HEK293T (cell line): ENCODE data around the gene DEPDC1B.
"Not testable (repeated sequence)": the region's sequence is repeated elsewhere in the genome, so short reads cannot be mapped to it uniquely, and the experiment has no call there.

Source experiments
- BHLHE40 ChIP-seq: fragments of 450-650 bp; IDR thresholded peaks from 2 replicates; pipeline ENCODE4 v1.6.1; 2016; ENCODE audit warnings: mild to moderate bottlenecking, moderate library complexity, borderline replicate concordance
- ELF4 ChIP-seq: fragments of 450-650 bp; IDR thresholded peaks from 2 replicates; pipeline ENCODE4 v1.6.1; 2017; ENCODE audit warnings: antibody characterized with exemption
- FOXK2 ChIP-seq: fragments of 450-650 bp; IDR thresholded peaks from 2 replicates; pipeline ENCODE4 v1.6.1; 2016; ENCODE audit warnings: mild to moderate bottlenecking
- FOXM1 ChIP-seq: fragments of 450-650 bp; IDR thresholded peaks from 2 replicates; pipeline ENCODE4 v1.6.1; 2017; ENCODE audit warnings: mild to moderate bottlenecking, borderline replicate concordance
- NFRKB ChIP-seq: fragments of 450-650 bp; IDR thresholded peaks from 2 replicates; pipeline ENCODE4 v1.6.1; 2016; ENCODE audit warnings: mild to moderate bottlenecking, moderate library complexity
- PKNOX1 ChIP-seq: fragments of 450-650 bp; IDR thresholded peaks from 2 replicates; pipeline ENCODE4 v1.6.1; 2016
- SUZ12 ChIP-seq: fragments of 450-650 bp; IDR thresholded peaks from 2 replicates; pipeline ENCODE4 v1.6.1; 2016; ENCODE audit warnings: mild to moderate bottlenecking

GRCh38 chr5:60682007-60682406, 18.0 kb downstream of the DEPDC1B start:
- TF ChIP-seq NFRKB, PKNOX1, ELF4, SUZ12, BHLHE40, FOXK2, FOXM1: not testable (repeated sequence)
